Upper lobe of right lung (tissue), 1 donor: ENCODE data around the gene DACH2. TPM values are rescaled to one million over a fixed set of nuclear protein-coding genes. Genes with fewer than 3 reads are reported as not detected.

Source experiments
- ATAC-seq: fragments of 200-7000 bp; cut with Tn5 transposase; one replicate; pipeline ENCODE4 v1.9.1; 2020; ENCODE audit warnings: mild to moderate bottlenecking, moderate library complexity
- DNase-seq: peaks from one replicate; pipeline ENCODE4 v3.0.0-alpha.2; 2020
- H3K27ac ChIP-seq: fragments of 200-600 bp; one replicate; pipeline ENCODE4 v1.8.0; 2022
- H3K27me3 ChIP-seq: fragments of 200-600 bp; one replicate; pipeline ENCODE4 v1.8.0; 2022; ENCODE audit warnings: mild to moderate bottlenecking
- H3K36me3 ChIP-seq: fragments of 200-600 bp; one replicate; pipeline ENCODE4 v1.8.0; 2022
- H3K4me1 ChIP-seq: fragments of 200-600 bp; one replicate; pipeline ENCODE4 v1.8.0; 2022
- H3K4me3 ChIP-seq: fragments of 200-600 bp; one replicate; pipeline ENCODE4 v1.8.0; 2022; ENCODE audit warnings: mild to moderate bottlenecking
- H3K9me3 ChIP-seq: fragments of 200-600 bp; one replicate; pipeline ENCODE4 v1.8.0; 2022
- intact Hi-C: fragments of 100-400 bp; cut with DNase I; formaldehyde crosslinking; loops from one replicate; pipeline ENCODE4 v1.11.0; 2022
- total RNA-seq: library from RNA; stranded (reverse); fragmentation: NEBNext Ultra II Directional; extraction: Animal tissue kit (Norgen Biotek cat#: 25700); gene quantifications from one replicate; pipeline ENCODE4 v1.2.1, GENCODE V29; 2021
- TF ChIP-seq, protein P1 (sequence below): fragments of 200-600 bp; IDR thresholded peaks from one replicate; pipeline ENCODE4 v1.8.0; 2022; ENCODE audit warnings: antibody characterized with exemption
- donor health status: DM: no; HTN: yes; CAD: no; lungs with severe emphysema.

Gene DACH2
- total RNA-seq, 1 donor from 2014 or later, result not detected

DNA sequence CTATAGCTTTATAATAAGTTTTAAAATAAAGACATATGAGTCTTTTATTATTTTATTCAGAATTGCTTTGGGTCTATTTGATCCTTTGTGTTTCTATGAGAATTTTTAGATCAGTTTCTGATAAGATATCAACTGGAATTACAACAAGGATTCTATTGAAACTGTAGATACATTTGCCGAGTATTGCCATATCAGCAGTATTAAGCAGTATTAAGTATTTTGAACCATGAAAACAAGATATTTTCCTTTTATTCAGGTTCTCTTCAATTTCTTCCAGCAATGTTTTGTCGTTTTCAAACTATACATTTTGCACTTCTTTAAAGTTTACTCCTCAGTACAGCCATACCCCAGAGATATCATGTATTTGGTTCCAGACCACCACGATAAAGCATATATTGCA lies 598.8 kb downstream of the DACH2 start:
- no peaks in the 10 kb centered on the region for H3K27me3 ChIP-seq
- H3K4me1 ChIP-seq, result no peaks in the 10 kb centered on the region
- no peaks in the 10 kb centered on the region for H3K9me3 ChIP-seq
- no peak for ATAC-seq
- no peak overlapping the region for H3K4me3 ChIP-seq
- TF ChIP-seq, protein P1, sequence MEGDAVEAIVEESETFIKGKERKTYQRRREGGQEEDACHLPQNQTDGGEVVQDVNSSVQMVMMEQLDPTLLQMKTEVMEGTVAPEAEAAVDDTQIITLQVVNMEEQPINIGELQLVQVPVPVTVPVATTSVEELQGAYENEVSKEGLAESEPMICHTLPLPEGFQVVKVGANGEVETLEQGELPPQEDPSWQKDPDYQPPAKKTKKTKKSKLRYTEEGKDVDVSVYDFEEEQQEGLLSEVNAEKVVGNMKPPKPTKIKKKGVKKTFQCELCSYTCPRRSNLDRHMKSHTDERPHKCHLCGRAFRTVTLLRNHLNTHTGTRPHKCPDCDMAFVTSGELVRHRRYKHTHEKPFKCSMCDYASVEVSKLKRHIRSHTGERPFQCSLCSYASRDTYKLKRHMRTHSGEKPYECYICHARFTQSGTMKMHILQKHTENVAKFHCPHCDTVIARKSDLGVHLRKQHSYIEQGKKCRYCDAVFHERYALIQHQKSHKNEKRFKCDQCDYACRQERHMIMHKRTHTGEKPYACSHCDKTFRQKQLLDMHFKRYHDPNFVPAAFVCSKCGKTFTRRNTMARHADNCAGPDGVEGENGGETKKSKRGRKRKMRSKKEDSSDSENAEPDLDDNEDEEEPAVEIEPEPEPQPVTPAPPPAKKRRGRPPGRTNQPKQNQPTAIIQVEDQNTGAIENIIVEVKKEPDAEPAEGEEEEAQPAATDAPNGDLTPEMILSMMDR, result no peak
- DNase-seq, result no peak
- intact Hi-C loops, result no loop called here
- H3K27ac ChIP-seq, result no peak overlapping the region
- no peaks in the 10 kb centered on the region for H3K36me3 ChIP-seq

DNA sequence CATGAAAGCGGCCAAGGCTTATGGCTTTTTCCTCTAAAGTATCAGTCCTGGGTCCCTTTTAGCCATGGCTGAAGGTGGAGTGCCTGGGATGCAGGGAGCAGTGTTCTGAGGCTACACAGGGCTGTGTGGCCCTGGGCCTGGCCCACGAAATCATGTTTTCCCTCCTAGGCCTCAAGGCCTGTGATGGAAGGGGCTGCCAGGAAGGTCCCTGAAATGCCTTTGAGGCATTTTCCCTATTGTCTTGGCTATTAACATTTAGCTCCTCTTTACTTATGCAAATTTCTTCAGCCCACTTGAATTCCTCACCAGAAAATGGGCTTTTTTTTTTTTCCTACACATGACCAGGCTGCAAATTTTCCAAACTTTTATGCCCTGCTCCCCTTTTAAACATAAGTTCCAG lies 657.0 kb downstream of the DACH2 start:
- H3K27ac ChIP-seq, result no peak overlapping the region
- intact Hi-C loops, result no loop called here
- TF ChIP-seq, protein P1, result no peak
- no peaks in the 10 kb centered on the region for H3K36me3 ChIP-seq
- H3K27me3 ChIP-seq, result no peaks in the 10 kb centered on the region
- H3K4me1 ChIP-seq, result no peaks in the 10 kb centered on the region
- ATAC-seq (no peak), DNase-seq (no peak)
- H3K4me3 ChIP-seq, result no peak overlapping the region
- H3K9me3 ChIP-seq, result no peaks in the 10 kb centered on the region

DNA sequence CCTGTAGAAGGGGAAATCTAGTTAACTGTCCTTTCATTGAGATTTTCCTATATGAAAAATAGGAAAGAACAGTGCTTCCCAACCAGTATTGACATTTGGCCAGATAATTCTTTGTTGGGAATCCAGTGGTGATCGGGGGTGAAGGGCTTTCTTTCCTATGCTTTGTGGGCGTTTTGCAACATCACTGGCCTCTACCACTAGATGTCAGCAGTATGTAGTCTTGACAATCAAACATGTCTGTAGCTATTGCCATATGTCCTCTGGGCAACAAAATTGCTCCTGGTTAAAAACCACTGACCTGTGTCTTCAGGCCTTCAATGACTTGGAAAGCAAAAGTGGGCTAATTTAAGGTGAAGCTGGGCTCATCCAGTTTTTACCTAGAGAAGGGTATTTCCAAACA lies 658.5 kb downstream of the DACH2 start:
- H3K4me1 ChIP-seq, result no peaks in the 10 kb centered on the region
- intact Hi-C loops, result no loop called here
- H3K4me3 ChIP-seq, result no peak overlapping the region
- DNase-seq, result no peak
- H3K36me3 ChIP-seq, result no peaks in the 10 kb centered on the region
- no peaks in the 10 kb centered on the region for H3K27me3 ChIP-seq
- H3K9me3 ChIP-seq, result no peaks in the 10 kb centered on the region
- TF ChIP-seq, protein P1, result peak; percentile 14
- no peak for ATAC-seq
- no peak overlapping the region for H3K27ac ChIP-seq

DNA sequence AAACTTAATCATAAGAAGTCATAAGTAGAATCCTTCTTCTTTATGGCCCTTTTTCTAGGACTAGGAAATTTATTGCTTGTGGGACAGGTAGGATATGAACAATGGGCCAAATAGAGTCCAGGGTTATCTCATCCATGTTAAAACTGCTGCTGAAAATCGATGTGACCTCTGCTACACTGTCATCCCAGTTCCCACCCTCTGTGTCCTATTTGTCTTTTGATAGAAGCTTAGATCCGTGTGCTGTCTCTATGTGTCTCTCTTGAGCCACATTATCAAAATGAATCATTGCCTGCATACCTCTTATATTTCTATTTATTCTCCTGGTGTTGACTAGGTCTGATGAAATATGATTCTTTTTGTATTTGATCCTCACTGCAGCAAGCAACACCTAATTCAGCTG lies 661.4 kb downstream of the DACH2 start:
- intact Hi-C loops, result no loop called here
- H3K27ac ChIP-seq, result no peak overlapping the region
- TF ChIP-seq, protein P1, result no peak
- no peak overlapping the region for H3K4me3 ChIP-seq
- no peaks in the 10 kb centered on the region for H3K27me3 ChIP-seq
- H3K36me3 ChIP-seq, result no peaks in the 10 kb centered on the region
- ATAC-seq (no peak), DNase-seq (no peak)
- H3K9me3 ChIP-seq, result no peaks in the 10 kb centered on the region
- H3K4me1 ChIP-seq, result no peaks in the 10 kb centered on the region

DNA sequence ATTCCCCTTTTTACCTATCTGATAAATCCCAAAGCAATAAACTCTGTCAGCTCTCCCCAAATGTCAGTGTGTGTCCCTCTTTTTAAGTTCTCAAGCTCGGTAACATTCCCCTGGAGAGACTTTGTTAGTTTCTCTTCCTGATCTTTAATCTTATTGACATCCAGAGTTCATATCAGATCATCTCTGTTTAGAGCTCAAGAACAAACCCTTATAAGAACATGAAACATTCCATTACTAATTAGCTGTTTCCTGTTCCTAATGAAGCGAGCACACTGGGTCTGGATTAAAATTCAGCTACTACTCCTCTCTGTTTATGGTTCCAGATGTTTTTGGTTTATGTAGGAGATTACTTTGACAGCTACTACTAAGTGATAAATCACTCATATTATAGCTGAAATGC lies 681.5 kb downstream of the DACH2 start:
- Histone ChIP-seq H3K4me1 (no peaks in the 10 kb centered on the region), H3K27ac (no peak overlapping the region), H3K27me3 (no peaks in the 10 kb centered on the region), H3K36me3 (no peaks in the 10 kb centered on the region), H3K4me3 (no peak overlapping the region), H3K9me3 (no peaks in the 10 kb centered on the region)
- intact Hi-C loops, result no loop called here
- no peak for DNase-seq
- no peak for ATAC-seq
- TF ChIP-seq, protein P1, result no peak

DNA sequence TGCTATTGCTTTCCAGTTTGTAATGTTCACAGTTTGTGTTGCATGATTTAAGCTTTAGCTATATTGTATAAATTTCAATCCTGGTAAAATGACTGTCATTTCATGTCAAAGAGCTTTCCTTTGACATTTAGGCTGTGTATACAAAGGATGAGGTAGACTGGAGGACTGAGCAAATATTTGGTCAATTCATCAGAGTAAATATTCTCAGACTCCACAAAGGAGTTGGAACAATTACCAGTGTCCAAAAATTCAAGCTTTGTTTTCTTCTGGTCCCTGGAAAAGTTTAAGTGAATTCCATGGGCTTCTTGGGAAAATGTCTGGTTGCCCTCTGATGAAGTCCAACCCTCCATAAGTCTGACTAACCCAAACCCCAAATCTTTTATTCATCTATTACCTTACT lies 682.4 kb downstream of the DACH2 start:
- H3K9me3 ChIP-seq, result no peaks in the 10 kb centered on the region
- H3K36me3 ChIP-seq, result no peaks in the 10 kb centered on the region
- DNase-seq (no peak), ATAC-seq (no peak)
- no peaks in the 10 kb centered on the region for H3K4me1 ChIP-seq
- TF ChIP-seq, protein P1, result no peak
- intact Hi-C loops, result no loop called here
- H3K27me3 ChIP-seq, result no peaks in the 10 kb centered on the region
- no peak overlapping the region for H3K4me3 ChIP-seq
- no peak overlapping the region for H3K27ac ChIP-seq
